ENCODE measurements around the gene CLEC2D. TPM values are rescaled to one million over a fixed set of nuclear protein-coding genes. Genes with fewer than 3 reads are reported as not detected.
"Not testable (repeated sequence)": the region's sequence is repeated elsewhere in the genome, so short reads cannot be mapped to it uniquely, and the experiment has no call there.

The CLEC2D gene
- total RNA-seq, 2 donors from 2014 or later, result 19.3 to 21.5 TPM

DNA sequence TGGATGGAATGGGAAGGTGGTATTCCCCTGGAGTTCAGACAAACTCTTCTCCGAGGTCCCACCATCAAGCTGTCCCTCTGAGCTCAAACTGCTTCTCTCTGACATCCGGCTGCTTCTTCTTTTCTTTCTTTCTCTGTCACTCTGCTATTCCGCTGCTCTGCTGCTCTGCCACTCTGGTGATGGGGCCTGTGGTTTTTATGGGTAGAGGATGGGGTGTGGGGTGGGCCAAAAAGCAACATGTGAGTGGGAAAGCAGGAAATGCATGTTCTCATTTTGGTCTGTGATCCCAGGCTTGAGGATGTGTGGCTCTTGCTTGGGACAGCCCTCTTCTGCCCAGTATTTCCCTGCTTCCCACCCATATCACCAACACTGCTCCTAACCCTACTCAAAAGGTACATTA lies 32.7 kb downstream of the CLEC2D start:
- 69% methylated on average over 2 of the region's 3 CpGs; no CpG with 5 or more reads in 1 of the 2 experiments for WGBS, 2 experiments (ENCODE audit: insufficient coverage in 1 of 2, insufficient read length in 1 of 2)
- Mint-ChIP-seq H3K27me3 (ENCODE audit: insufficient read depth) (peaks cover 8% of the 10 kb centered on the region), H3K36me3 (ENCODE audit: low read depth) (no peaks in the 10 kb centered on the region), H3K4me1 (no peaks in the 10 kb centered on the region), H3K4me3 (no peak overlapping the region), H3K9me3 (peaks cover 57% of the 10 kb centered on the region), H3K27ac (no peak overlapping the region)
- H3K9me3 ChIP-seq (ENCODE audit: control insufficient read depth, low read length), result peaks cover 18% of the 10 kb centered on the region
- H3K27ac ChIP-seq (ENCODE audit: low read depth, low read length), result no peak overlapping the region
- no peak for DNase-seq
- H3K4me1 ChIP-seq (ENCODE audit: control insufficient read depth, insufficient read depth, low read length), result no peaks in the 10 kb centered on the region
- TF ChIP-seq, protein P1, sequence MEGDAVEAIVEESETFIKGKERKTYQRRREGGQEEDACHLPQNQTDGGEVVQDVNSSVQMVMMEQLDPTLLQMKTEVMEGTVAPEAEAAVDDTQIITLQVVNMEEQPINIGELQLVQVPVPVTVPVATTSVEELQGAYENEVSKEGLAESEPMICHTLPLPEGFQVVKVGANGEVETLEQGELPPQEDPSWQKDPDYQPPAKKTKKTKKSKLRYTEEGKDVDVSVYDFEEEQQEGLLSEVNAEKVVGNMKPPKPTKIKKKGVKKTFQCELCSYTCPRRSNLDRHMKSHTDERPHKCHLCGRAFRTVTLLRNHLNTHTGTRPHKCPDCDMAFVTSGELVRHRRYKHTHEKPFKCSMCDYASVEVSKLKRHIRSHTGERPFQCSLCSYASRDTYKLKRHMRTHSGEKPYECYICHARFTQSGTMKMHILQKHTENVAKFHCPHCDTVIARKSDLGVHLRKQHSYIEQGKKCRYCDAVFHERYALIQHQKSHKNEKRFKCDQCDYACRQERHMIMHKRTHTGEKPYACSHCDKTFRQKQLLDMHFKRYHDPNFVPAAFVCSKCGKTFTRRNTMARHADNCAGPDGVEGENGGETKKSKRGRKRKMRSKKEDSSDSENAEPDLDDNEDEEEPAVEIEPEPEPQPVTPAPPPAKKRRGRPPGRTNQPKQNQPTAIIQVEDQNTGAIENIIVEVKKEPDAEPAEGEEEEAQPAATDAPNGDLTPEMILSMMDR (conservative IDR thresholded peaks at IDR 0.05), result no peak
- no peak overlapping the region for H3K9ac ChIP-seq (ENCODE audit: extremely low read depth, low read length, poor library complexity, severe bottlenecking)
- no peak overlapping the region for H3K4me3 ChIP-seq (ENCODE audit: low read length)
- no peaks in the 10 kb centered on the region for H3K27me3 ChIP-seq (ENCODE audit: control insufficient read depth, insufficient read depth, low read length, poor library complexity, severe bottlenecking)
- H3K36me3 ChIP-seq (ENCODE audit: control insufficient read depth, insufficient read depth, low read length), result no peaks in the 10 kb centered on the region

DNA sequence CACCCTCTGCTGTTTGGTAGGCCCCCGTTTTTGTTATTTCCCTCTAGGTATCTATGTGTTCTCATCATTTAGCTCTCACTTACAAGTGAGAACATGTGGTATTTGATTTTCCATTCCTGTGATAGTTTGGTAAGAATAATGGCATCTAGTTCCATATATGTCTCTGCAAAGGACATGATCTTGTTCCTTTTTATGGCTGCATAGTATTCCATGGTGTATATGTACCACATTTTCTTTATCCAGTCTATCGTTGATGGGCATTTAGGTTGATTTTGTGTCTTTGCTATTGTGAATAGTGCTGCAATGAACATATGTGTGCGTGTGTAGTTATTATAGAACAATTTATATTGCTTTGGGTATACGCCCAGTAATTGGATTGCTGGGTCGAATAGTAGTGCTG lies 35.0 kb downstream of the CLEC2D start:
- H3K4me1 ChIP-seq (ENCODE audit: control insufficient read depth, insufficient read depth, low read length); H3K9me3 ChIP-seq (ENCODE audit: control insufficient read depth, low read length); H3K27me3 ChIP-seq (ENCODE audit: control insufficient read depth, insufficient read depth, low read length, poor library complexity, severe bottlenecking); H3K27ac Mint-ChIP-seq; H3K36me3 ChIP-seq (ENCODE audit: control insufficient read depth, insufficient read depth, low read length); H3K4me3 ChIP-seq (ENCODE audit: low read length); H3K27ac ChIP-seq (ENCODE audit: low read depth, low read length); H3K4me1 Mint-ChIP-seq; H3K27me3 Mint-ChIP-seq (ENCODE audit: insufficient read depth); H3K36me3 Mint-ChIP-seq (ENCODE audit: low read depth); H3K4me3 Mint-ChIP-seq; DNase-seq; H3K9ac ChIP-seq (ENCODE audit: extremely low read depth, low read length, poor library complexity, severe bottlenecking): not testable (repeated sequence)
- 91% methylated on average over 5 of the region's 5 CpGs; no CpG with 5 or more reads in 1 of the 2 experiments for WGBS, 2 experiments (ENCODE audit: insufficient coverage in 1 of 2, insufficient read length in 1 of 2)
- peaks cover 39% of the 10 kb centered on the region for H3K9me3 Mint-ChIP-seq

DNA sequence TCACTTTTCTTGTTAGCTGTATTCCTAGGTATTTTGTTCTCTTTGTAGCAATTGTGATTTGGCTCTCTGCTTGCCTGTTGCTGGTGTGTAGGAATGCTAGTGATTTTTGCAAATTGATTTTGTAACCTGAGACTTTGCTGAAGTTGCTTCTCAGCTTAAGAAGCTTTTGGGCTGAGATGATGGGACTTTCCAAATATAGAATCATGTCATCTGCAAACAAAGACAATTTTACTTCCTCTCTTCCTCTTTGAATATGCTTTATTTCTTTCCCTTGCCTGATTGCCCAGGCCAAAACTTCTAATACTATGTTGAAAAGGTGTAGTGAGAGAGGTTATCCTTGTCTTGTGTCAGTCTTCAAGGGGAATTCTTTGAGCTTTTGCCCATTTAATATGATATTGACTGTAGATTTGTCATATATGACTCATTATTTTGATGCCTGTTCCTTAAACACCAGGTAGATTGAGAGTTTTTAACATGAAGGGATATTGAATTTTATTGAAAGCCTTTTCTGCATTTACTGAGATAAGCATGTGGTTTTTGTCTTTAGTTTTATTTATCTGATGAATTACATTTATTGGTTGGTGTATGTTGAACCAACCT lies 36.7 kb downstream of the CLEC2D start:
- Histone ChIP-seq H3K9ac (ENCODE audit: extremely low read depth, low read length, poor library complexity, severe bottlenecking) (no peak overlapping the region), H3K27ac (ENCODE audit: low read depth, low read length) (no peak overlapping the region), H3K27me3 (ENCODE audit: control insufficient read depth, insufficient read depth, low read length, poor library complexity, severe bottlenecking) (no peaks in the 10 kb centered on the region), H3K4me1 (ENCODE audit: control insufficient read depth, insufficient read depth, low read length) (peaks cover 7% of the 10 kb centered on the region), H3K36me3 (ENCODE audit: control insufficient read depth, insufficient read depth, low read length) (no peaks in the 10 kb centered on the region), H3K9me3 (ENCODE audit: control insufficient read depth, low read length) (peaks cover 4% of the 10 kb centered on the region), H3K4me3 (ENCODE audit: low read length) (no peak overlapping the region)
- H3K4me1 Mint-ChIP-seq, result peaks cover 16% of the 10 kb centered on the region
- no peak for DNase-seq
- peaks cover 33% of the 10 kb centered on the region for H3K9me3 Mint-ChIP-seq
- peaks cover 8% of the 10 kb centered on the region for H3K27me3 Mint-ChIP-seq (ENCODE audit: insufficient read depth)
- TF ChIP-seq, protein P1 (conservative IDR thresholded peaks at IDR 0.05), result no peak
- no peak overlapping the region for H3K27ac Mint-ChIP-seq
- H3K4me3 Mint-ChIP-seq, result no peak overlapping the region
- no peaks in the 10 kb centered on the region for H3K36me3 Mint-ChIP-seq (ENCODE audit: low read depth)

DNA sequence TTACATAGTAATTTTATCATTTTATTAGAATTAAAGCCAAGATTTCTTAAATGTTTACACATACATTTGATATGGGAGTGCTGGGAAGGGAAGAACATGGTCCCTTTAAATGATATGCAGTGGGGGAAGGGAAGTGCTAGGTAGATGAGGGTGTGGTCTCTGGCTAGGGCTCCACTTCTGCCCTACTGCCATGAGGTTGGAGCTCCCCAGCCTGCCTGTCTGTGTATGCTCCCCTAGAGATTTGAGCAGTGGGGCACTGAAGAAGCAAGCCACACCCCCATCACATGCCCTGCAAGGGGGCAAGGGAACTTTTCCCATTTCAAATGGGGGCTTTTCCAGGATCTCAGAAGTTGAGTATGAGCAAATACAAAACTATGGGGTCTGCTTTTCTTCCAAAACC lies 37.8 kb downstream of the CLEC2D start:
- no peak overlapping the region for H3K27ac Mint-ChIP-seq
- no peak for DNase-seq
- Histone ChIP-seq H3K36me3 (ENCODE audit: control insufficient read depth, insufficient read depth, low read length) (no peaks in the 10 kb centered on the region), H3K9me3 (ENCODE audit: control insufficient read depth, low read length) (peaks cover 4% of the 10 kb centered on the region), H3K27me3 (ENCODE audit: control insufficient read depth, insufficient read depth, low read length, poor library complexity, severe bottlenecking) (no peaks in the 10 kb centered on the region), H3K9ac (ENCODE audit: extremely low read depth, low read length, poor library complexity, severe bottlenecking) (no peak overlapping the region), H3K4me3 (ENCODE audit: low read length) (no peak overlapping the region), H3K27ac (ENCODE audit: low read depth, low read length) (no peak overlapping the region), H3K4me1 (ENCODE audit: control insufficient read depth, insufficient read depth, low read length) (peaks cover 7% of the 10 kb centered on the region)
- no peaks in the 10 kb centered on the region for H3K36me3 Mint-ChIP-seq (ENCODE audit: low read depth)
- H3K4me1 Mint-ChIP-seq, result peaks cover 23% of the 10 kb centered on the region
- H3K9me3 Mint-ChIP-seq, result peaks cover 23% of the 10 kb centered on the region
- H3K27me3 Mint-ChIP-seq (ENCODE audit: insufficient read depth), result peaks cover 3% of the 10 kb centered on the region
- H3K4me3 Mint-ChIP-seq, result no peak overlapping the region
- TF ChIP-seq, protein P1 (conservative IDR thresholded peaks at IDR 0.05), result no peak
